HS-27A (cell line): Measurements from ENCODE around the gene CRKL.
"Not testable (repeated sequence)": the region's sequence is repeated elsewhere in the genome, so short reads cannot be mapped to it uniquely, and the experiment has no call there.

Source experiments
- DNase-seq: peaks from one replicate; pipeline ENCODE4 v3.0.0-alpha.2; 2012; ENCODE audit warnings: low read depth, missing footprints

Gene CRKL

DNA sequence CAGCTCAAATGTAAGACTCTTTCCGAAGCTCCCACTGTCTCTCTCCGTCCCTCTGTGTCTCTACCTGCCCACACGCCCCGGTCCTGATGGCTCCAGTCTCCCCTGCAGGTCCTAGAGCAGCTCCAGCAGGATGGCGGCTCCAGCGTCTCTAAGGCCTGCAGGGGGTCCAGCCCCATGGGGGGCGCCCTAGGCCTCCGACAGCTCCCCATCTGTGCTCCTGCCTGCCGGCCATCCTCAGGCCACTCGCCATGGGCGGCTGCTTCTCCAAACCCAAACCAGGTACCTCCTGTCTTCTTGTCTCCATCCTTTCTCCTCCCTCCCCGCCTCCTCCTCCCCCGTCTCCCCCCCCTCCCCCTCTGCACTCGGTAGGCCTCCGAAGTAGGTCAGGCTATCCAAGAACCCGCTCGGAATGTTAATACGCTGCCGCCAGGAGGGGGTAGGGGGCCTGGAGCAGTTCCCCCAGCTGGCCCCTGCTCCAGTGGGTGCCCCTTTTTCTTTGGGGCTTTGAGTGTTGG lies 50.5 kb downstream of the CRKL start:
- no peak for DNase-seq

DNA sequence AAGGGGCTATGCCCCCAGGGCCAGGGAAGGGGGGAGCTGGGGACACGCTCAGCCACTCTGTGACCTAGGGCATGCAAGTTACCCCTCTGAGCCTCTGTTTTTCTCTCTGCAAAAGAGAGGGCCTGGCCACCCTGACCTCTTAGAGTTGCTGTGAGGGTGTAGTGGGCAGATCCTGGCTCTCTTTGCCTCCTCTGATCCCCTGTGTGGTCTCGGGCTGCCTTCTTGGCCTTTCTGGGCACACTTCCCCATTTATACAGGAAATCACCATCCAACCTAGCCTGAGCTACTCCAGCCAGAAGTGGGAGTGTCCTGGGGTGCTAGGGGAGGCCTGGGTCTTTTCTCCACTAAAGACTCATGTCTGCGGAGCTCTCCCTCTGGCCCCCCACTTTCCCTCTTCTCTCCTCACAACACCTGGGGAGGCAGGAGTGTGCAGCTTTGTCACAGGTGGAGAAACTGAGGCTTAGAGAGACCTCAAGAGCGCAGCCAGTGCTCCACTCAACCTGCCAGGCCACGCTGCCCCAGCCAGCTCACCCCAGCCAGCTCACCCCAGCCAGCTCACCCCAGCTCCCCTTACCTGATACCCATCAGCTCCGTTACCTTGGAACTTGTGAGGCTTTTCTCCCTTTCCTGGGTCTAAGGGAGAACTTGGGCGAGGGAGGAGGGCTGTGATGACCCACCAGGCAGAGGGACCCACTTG lies 51.2 kb downstream of the CRKL start:
- no peak for DNase-seq

- DNase-seq = no peak
Measured at GRCh38 chr22:20970939-20971657, 53.9 kb downstream of the CRKL start.

DNA sequence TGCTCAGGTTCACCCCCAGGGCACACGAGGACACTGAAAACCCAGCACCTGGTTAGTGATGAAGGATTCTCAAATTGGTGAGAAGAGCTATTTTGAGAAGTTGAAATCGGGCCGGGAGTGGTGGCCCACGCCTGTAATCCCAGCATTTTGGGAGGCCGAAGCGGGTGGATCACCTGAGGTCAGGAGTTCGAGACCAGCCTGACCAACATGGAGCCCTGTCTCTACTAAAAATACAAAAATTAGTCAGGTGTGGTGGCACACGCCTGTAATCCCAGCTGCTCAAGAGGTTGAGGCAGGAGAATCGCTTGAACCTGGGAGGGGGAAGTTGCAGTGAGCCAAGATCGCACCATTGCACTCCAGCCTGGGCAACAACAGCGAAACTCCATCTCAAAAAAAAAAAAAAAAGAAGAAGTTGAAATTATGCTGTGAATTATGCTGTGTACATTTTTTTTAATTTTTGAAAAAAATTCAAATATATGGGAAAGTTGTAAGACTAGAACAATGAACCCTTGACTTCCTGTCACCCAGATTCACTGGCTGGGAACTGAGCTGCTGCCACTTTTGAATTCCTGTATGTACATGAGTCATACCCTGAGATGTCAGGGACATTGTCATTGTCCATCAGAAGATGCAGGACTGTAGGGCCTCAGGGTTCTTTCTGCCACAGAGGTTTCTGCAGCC lies 54.9 kb downstream of the CRKL start:
- DNase-seq = not testable (repeated sequence)

- no peak for DNase-seq
Measured at GRCh38 chr22:20972933-20973577, 55.8 kb downstream of the CRKL start.

- no peak for DNase-seq
Measured at GRCh38 chr22:20973634-20974286, 56.6 kb downstream of the CRKL start.

GRCh38 chr22:20974336-20974955 lies 57.2 kb downstream of the CRKL start:
- DNase-seq = no peak

GRCh38 chr22:20975541-20976290 lies 58.5 kb downstream of the CRKL start:
- DNase-seq = no peak

DNA sequence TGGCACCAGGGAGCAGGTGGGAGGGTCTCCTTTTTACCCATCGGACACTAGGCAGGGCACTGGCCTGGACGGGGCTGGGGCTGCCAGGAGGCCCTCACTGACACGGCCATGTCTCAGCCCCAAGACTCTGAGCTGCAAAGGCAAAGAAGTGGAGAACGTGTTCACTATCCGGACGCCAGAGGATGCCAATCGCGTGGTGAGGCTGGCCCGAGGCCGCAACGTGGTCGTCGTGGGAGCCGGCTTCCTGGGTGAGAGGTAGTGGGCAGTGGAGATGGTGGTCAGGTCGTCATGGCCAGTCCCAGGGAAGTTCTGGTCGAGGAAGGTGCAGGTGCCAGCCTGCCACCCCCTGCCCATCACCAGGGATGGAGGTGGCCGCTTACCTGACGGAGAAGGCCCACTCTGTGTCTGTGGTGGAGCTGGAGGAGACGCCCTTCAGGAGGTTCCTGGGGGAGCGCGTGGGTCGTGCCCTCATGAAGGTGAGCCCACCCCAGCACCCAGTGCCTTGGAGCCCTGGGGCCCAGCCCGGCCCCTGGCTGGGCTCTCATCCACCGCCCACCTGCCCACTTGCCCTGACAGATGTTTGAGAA lies 59.2 kb downstream of the CRKL start:
- no peak for DNase-seq

GRCh38 chr22:20977019-20977418 lies 59.8 kb downstream of the CRKL start:
- no peak for DNase-seq

DNA sequence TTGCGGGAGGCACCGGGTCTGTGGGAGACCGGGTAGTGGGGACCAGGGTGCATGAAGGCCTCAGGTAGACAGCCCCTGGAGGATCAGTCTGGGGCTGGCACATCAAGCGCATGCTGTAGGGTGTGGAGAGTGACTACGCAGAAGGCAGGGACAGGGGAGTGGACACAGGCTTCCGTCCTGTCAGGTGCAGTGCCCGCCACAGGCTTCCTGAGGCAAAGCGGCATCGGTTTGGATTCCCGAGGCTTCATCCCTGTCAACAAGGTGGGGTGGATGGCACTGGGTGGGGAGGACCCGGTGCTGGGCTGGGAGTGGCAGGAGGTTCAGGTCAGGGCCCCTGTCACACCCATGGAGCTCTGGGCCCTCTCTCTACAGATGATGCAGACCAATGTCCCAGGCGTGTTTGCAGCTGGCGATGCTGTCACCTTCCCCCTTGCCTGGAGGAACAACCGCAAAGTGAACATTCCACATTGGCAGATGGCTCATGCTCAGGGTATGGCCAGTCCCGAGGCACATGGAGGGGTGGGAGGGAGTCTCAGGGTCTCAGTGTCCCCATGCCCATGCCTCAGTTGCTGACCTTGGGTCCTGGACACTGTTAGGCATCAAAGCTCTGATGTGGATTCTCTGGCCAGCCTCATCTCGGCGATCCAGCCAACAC lies 60.4 kb downstream of the CRKL start:
- DNase-seq = no peak

GRCh38 chr22:20978419-20978818 lies 61.2 kb downstream of the CRKL start:
- no peak for DNase-seq

DNA sequence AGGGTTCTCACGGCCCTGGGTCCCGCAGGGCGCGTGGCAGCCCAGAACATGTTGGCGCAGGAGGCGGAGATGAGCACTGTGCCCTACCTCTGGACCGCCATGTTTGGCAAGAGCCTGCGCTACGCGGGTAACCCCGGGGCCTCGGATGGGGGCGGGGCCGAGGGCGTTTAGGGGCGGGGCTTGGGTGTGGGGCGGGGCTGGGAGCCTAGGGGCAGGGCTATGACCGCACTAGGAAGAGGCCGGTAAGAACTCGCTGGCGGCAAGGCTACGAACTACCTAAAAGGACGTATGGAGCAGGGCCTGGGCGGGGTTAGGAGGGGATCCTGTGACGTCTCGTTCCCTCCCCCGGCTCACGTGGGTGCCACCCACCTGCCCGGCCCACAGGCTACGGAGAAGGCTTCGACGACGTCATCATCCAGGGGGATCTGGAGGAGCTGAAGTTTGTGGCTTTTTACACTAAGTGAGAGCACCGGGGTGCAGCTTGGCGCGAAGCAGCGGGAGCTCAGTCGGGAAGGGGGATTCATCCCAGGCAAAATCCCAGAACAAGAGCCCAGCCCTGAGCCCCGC lies 62.1 kb downstream of the CRKL start:
- DNase-seq = no peak

- DNase-seq = no peak
Measured at GRCh38 chr22:20979940-20980453, 62.8 kb downstream of the CRKL start.

DNA sequence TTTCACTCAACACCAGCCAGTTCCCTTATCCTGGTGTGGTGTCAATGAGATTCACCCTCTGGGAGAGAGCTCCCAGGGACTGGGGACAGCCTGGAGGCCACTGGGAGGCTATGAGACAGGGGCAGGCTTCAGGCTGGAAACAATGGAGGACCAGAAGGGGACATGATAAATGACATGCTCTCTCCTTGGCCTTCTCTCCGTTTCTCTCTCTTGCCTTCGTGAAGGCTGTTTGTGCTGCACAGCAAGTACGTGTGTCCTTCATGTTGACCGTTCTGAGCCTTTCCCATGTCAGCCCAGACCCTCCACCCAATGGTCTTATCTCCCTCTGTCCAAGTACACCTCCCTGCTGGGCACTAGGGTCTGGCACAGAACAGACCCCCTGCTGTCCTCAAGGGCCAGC lies 63.3 kb downstream of the CRKL start:
- DNase-seq = no peak

- no peak for DNase-seq
Measured at GRCh38 chr22:20980938-20981722, 63.9 kb downstream of the CRKL start.

- DNase-seq = peak; percentile 50
Measured at GRCh38 chr22:20981787-20982562, 64.8 kb downstream of the CRKL start, which contains the start of gene LZTR1. TSS of gene LZTR1 (plus strand) at chr22:20982297. CDS start at chr22:20982372, 75 bp downstream.

GRCh38 chr22:20982563-20982882 lies 65.3 kb downstream of the CRKL start:
- no peak for DNase-seq
